ENCODE results near the gene ERVK3-1.

ERVK3-1 gene

DNA sequence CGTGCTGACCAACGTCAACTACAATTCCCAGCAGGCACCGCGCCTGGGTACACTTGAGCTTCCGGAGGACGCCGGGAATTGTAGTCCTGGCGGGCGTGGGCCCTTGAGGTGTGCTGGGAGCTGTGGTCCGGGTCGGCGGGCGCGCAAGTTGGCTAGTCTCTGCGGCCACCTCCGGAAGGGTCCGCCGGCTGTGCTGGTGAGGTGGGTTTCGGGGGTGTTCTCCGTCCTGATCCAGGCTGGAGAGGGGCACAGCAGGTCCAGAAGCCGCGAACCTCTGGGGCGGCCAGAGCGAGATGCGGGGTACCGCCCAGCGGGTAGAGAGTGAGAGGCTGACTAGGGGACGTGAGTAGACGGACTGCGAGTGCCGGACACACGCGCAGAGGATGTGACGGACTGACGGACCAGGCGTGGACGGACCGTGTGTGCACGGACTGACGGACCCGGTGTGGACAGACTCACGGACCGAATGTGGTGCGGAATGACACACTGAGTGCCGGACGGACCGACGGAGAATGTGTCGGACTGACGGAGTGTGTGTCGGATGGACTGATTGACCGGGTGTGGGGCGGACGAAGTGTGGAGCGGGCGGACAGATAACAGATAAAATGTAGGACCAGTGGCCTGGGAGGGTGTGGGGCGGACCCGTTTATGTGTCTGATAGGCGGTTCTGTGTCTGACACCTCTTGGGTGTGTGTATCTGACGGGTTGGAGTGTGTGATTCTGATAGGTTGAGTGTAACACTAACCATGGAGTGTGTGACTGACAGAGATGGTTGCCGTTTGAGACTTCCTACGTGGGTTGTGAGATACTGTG, 21.9 kb downstream of the ERVK3-1 start, which contains the start of gene ZSCAN22:
TSS of gene ZSCAN22 (plus strand) at position 81 of the 813 bp plus-strand sequence. CDS start 7,809 bp downstream, outside the sequence.
- DNase-seq (ENCODE audit: extremely low read depth, low read depth): peak; percentile 86
- TF ChIP-seq, protein P1, sequence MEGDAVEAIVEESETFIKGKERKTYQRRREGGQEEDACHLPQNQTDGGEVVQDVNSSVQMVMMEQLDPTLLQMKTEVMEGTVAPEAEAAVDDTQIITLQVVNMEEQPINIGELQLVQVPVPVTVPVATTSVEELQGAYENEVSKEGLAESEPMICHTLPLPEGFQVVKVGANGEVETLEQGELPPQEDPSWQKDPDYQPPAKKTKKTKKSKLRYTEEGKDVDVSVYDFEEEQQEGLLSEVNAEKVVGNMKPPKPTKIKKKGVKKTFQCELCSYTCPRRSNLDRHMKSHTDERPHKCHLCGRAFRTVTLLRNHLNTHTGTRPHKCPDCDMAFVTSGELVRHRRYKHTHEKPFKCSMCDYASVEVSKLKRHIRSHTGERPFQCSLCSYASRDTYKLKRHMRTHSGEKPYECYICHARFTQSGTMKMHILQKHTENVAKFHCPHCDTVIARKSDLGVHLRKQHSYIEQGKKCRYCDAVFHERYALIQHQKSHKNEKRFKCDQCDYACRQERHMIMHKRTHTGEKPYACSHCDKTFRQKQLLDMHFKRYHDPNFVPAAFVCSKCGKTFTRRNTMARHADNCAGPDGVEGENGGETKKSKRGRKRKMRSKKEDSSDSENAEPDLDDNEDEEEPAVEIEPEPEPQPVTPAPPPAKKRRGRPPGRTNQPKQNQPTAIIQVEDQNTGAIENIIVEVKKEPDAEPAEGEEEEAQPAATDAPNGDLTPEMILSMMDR (IDR thresholded peaks at IDR 0.05; ENCODE audit: low read depth, low read length, missing control alignments): no peak
- peak within 1 kb of the TSS; percentile 78 for H3K4me3 ChIP-seq (replicated peaks; ENCODE audit: low read depth, low read length)

DNA sequence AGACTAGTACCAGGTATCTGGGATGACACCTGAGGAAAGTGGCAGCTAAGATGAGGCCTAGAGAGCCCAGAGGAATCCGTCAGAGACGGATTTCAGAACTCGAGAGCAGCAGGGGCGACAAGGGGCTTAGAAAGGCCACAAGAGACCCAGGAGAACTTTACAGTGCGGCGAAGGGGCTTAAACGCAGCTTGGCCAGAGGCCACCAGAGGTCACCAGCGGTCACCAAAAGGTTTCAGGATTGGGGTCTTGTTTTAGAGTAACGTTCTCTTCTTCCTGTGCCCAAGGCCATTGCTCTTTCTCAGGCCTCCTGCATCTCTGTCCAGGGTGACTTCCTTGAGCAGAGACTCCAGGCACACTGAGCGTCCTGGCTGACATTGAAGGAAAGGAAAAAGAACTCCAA, 23.8 kb downstream of the ERVK3-1 start:
- no peak overlapping the region for H3K4me3 ChIP-seq (replicated peaks; ENCODE audit: low read depth, low read length)
- TF ChIP-seq, protein P1 (IDR thresholded peaks at IDR 0.05; ENCODE audit: low read depth, low read length, missing control alignments): peak; percentile 12
- no peak for DNase-seq (ENCODE audit: extremely low read depth, low read depth)

GRCh38 chr19:58330458-58330857, 25.3 kb downstream of the ERVK3-1 start:
- no peak overlapping the region for H3K4me3 ChIP-seq (replicated peaks; ENCODE audit: low read depth, low read length)
- no peak for DNase-seq (ENCODE audit: extremely low read depth, low read depth)
- TF ChIP-seq, protein P1 (IDR thresholded peaks at IDR 0.05; ENCODE audit: low read depth, low read length, missing control alignments): no peak

DNA sequence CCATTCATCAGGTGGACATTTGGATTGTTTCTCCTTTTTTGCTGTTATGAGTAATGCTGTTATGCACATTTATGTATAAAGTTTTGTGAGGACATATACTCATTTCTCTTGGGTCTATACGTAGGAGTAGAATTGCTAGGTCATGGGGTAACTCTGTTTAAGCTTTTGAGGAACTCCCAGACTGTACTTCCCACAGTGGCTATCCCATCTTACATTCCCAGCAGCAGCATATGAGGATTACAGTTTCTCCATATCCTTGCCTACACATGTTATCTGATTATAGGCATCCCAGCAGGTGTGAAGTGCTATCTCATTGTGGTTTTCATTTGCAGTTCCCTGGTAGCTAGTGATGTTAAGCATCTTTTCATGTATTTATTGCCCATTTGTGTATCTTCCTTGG, 27.5 kb downstream of the ERVK3-1 start:
- DNase-seq (ENCODE audit: extremely low read depth, low read depth): no peak
- no peak overlapping the region for H3K4me3 ChIP-seq (replicated peaks; ENCODE audit: low read depth, low read length)
- TF ChIP-seq, protein P1 (IDR thresholded peaks at IDR 0.05; ENCODE audit: low read depth, low read length, missing control alignments): no peak

GRCh38 chr19:58334691-58335249, 29.6 kb downstream of the ERVK3-1 start:
- TF ChIP-seq, protein P1 (IDR thresholded peaks at IDR 0.05; ENCODE audit: low read depth, low read length, missing control alignments): no peak
- no peak for DNase-seq (ENCODE audit: extremely low read depth, low read depth)
- H3K4me3 ChIP-seq (replicated peaks; ENCODE audit: low read depth, low read length): no peak overlapping the region

DNA sequence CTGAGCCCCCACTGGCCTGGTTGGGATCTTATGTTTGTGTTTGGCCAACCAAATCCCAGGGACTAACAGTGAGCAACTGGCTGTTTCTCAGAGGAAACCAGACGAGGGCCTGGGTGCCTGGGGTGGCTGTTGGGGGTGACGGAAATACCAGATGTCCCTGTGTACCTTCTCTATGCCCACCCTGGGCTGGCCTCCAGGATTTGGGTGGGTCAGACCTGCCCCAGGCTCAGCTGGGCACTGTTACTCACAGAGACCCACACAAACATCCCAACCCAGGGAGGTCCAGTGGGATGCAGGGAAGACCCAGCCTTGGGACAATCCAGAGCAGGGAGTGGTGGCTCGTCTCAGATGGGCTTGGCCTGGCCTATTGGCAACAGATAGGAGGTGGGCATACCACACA, 30.5 kb downstream of the ERVK3-1 start:
- H3K4me3 ChIP-seq (replicated peaks; ENCODE audit: low read depth, low read length): no peak overlapping the region
- DNase-seq (ENCODE audit: extremely low read depth, low read depth): no peak
- TF ChIP-seq, protein P1 (IDR thresholded peaks at IDR 0.05; ENCODE audit: low read depth, low read length, missing control alignments): no peak
